Measurements from ENCODE around the gene LRMDA. TPM values are rescaled to one million over a fixed set of nuclear protein-coding genes. Genes with fewer than 3 reads are reported as not detected.

Gene LRMDA
- total and polyA plus RNA-seq, 2 of the 13 experiments (the other 11 are each of a cell fraction or from before 2014, with no cell fraction given), result 13.4 to 22.0 TPM

GRCh38 chr10:76268954-76269353, 837.5 kb downstream of the LRMDA start:
- H3K36me3 ChIP-seq (replicated peaks in 1 of 2; ENCODE audit: control insufficient read depth in 1 of 2, insufficient read depth in 2 of 2, low read length in 2 of 2), result no peaks in the 10 kb centered on the region
- ATAC-seq (no peak), DNase-seq (ENCODE audit: low spot score) (no peak), FAIRE-seq (no peak)
- no peak overlapping the region for H3K4me3 ChIP-seq (replicated peaks in 1 of 3; ENCODE audit: insufficient read depth in 1 of 3, low read depth in 2 of 3, low read length in 3 of 3)
- CTCF ChIA-PET (ENCODE audit: low intra/inter-chr PET ratio, low total read pairs), result no interaction called here
- POLR2A ChIA-PET, result no interaction called here
- no peaks in the 10 kb centered on the region for H3K27me3 ChIP-seq (ENCODE audit: control insufficient read depth in 1 of 2, insufficient read depth in 2 of 2, low read length in 2 of 2)
- H3K79me2 ChIP-seq (ENCODE audit: insufficient read depth, low read length), result no peaks in the 10 kb centered on the region
- H4K20me1 ChIP-seq (ENCODE audit: insufficient read depth, low read length), result no peaks in the 10 kb centered on the region
- TF ChIP-seq ZBTB20 (CRISPR knock-in tag; IDR thresholded peaks at IDR 0.05; ENCODE audit: borderline replicate concordance, low read depth) (no peak), RELA (CRISPR knock-in tag; IDR thresholded peaks at IDR 0.05) (no peak), ZNF678 (CRISPR knock-in tag; IDR thresholded peaks at IDR 0.05) (no peak), ONECUT2 (CRISPR knock-in tag; IDR thresholded peaks at IDR 0.05) (no peak), NFYC (CRISPR knock-in tag; IDR thresholded peaks at IDR 0.05) (no peak), ZNF567 (CRISPR knock-in tag; IDR thresholded peaks at IDR 0.05; ENCODE audit: borderline replicate concordance) (no peak), ETV6 (CRISPR knock-in tag; conservative IDR thresholded peaks at IDR 0.05) (no peak), PLRG1 (conservative IDR thresholded peaks at IDR 0.05) (no peak)
- TF ChIP-seq, protein P1, sequence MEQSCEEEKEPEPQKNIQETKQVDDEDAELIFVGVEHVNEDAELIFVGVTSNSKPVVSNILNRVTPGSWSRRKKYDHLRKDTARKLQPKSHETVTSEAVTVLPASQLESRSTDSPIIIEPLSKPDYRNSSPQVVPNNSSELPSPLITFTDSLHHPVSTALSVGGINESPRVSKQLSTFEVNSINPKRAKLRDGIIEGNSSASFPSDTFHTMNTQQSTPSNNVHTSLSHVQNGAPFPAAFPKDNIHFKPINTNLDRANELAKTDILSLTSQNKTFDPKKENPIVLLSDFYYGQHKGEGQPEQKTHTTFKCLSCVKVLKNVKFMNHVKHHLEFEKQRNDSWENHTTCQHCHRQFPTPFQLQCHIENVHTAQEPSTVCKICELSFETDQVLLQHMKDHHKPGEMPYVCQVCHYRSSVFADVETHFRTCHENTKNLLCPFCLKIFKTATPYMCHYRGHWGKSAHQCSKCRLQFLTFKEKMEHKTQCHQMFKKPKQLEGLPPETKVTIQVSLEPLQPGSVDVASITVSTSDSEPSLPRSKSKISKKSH (CRISPR knock-in tag; IDR thresholded peaks at IDR 0.05; ENCODE audit: borderline replicate concordance), result no peak
- no peak overlapping the region for H3K9ac ChIP-seq (ENCODE audit: insufficient read depth, low read depth, low read length)
- no peak overlapping the region for H3K4me2 ChIP-seq (ENCODE audit: low read depth, low read length)
- 64% methylated on average over 5 of the region's 5 CpGs for WGBS (ENCODE audit: low lambda C conversion rate)
- no TSS peak for BruUV-seq (replicated peaks)
- intact Hi-C loops (cut with micrococcal nuclease; ENCODE audit: unreplicated experiment) (no loop called here), in situ Hi-C loops (cut with HindIII; ENCODE audit: extremely low pct_ligation_motif_present, low pct_unique_long_range_greater_than_20kb) (no loop called here)
- no peaks in the 10 kb centered on the region for H3K4me1 ChIP-seq (ENCODE audit: insufficient read depth, low read length)
- H3K27ac ChIP-seq (ENCODE audit: extremely low read length, insufficient read depth, low read length), result no peak overlapping the region
- H3K9me3 ChIP-seq (ENCODE audit: low read length), result peaks cover under 1% of the 10 kb centered on the region; the same call in 1 of the 2 replicates
- H2AFZ ChIP-seq (ENCODE audit: low read length), result no peak overlapping the region

Measured in HepG2 (cell line).